Prostate gland (tissue), 2 donors: ENCODE data around the gene SHC4.

Experiments
- POLR2AphosphoS5 ChIP-seq: sonication (generic); formaldehyde crosslinking; IDR thresholded peaks from one replicate; pipeline ENCODE4 v1.6.1; 2017; ENCODE audit warnings: antibody characterized with exemption
- TF ChIP-seq, protein P1 (sequence below), 4 experiments: fragments of 200-600 bp in 2 of 4; fragments of 450-650 bp in 2 of 4; sonication (generic) in 2 of 4; IDR thresholded peaks; 1 replicate in 3 of 4; 2 replicates in 1 of 4; pipeline ENCODE4 v1.5.1; 2016 to 2019; ENCODE audit warnings: antibody characterized with exemption in 4 of 4, mild to moderate bottlenecking in 2 of 4, moderate library complexity in 2 of 4

DNA sequence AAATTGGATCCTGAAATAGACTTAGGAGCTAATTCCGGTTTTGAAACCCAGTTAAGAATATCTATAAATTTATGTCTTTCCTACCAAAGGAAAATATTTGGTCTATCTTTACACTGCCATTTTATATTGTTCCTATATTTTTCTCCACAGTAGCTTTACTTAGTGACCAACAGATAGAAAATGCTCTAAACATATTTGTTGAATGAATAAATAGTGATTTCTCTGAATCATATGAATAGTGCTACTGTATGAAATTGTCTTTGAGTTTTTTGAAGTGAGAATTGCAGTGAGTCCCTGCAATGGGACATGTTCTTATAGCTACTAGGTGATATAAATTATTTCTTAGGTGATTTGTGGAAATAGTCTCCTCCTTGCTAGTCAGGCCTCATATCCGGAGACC, 104.3 kb downstream of the SHC4 start:
- TF ChIP-seq, protein P1, sequence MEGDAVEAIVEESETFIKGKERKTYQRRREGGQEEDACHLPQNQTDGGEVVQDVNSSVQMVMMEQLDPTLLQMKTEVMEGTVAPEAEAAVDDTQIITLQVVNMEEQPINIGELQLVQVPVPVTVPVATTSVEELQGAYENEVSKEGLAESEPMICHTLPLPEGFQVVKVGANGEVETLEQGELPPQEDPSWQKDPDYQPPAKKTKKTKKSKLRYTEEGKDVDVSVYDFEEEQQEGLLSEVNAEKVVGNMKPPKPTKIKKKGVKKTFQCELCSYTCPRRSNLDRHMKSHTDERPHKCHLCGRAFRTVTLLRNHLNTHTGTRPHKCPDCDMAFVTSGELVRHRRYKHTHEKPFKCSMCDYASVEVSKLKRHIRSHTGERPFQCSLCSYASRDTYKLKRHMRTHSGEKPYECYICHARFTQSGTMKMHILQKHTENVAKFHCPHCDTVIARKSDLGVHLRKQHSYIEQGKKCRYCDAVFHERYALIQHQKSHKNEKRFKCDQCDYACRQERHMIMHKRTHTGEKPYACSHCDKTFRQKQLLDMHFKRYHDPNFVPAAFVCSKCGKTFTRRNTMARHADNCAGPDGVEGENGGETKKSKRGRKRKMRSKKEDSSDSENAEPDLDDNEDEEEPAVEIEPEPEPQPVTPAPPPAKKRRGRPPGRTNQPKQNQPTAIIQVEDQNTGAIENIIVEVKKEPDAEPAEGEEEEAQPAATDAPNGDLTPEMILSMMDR (IDR thresholded peaks at IDR 0.05), result no peak
- TF ChIP-seq POLR2AphosphoS5, result no peak
